ENCODE measurements around the gene EYA4. TPM values are rescaled to one million over a fixed set of nuclear protein-coding genes. Genes with fewer than 3 reads are reported as not detected.
"Not testable (repeated sequence)": the region's sequence is repeated elsewhere in the genome, so short reads cannot be mapped to it uniquely, and the experiment has no call there.

EYA4 gene
- total RNA-seq, 1 donor from 2014 or later, result 0.78 TPM

DNA sequence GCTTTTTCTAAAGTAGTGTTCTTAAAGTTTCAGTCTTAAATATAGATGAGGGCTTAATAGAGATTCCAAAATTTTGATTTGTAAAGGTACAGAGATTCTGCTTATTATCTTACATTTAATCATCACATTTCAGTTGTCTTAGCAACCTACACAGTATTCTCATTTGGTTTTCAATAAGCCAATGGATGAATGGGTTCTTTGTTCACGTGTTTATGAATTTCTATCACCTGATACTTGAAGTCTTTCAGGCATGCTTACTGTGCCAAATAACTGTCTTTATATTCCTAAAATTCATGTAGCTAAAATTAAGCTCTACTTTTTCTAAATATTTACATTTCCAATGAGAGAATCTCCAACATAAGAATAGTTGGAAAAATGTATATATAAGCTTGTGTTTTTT lies 152.7 kb downstream of the EYA4 start:
- TF ChIP-seq, protein P1, sequence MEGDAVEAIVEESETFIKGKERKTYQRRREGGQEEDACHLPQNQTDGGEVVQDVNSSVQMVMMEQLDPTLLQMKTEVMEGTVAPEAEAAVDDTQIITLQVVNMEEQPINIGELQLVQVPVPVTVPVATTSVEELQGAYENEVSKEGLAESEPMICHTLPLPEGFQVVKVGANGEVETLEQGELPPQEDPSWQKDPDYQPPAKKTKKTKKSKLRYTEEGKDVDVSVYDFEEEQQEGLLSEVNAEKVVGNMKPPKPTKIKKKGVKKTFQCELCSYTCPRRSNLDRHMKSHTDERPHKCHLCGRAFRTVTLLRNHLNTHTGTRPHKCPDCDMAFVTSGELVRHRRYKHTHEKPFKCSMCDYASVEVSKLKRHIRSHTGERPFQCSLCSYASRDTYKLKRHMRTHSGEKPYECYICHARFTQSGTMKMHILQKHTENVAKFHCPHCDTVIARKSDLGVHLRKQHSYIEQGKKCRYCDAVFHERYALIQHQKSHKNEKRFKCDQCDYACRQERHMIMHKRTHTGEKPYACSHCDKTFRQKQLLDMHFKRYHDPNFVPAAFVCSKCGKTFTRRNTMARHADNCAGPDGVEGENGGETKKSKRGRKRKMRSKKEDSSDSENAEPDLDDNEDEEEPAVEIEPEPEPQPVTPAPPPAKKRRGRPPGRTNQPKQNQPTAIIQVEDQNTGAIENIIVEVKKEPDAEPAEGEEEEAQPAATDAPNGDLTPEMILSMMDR (IDR thresholded peaks at IDR 0.05), result no peak
- Mint-ChIP-seq H3K4me1 (ENCODE audit: unreplicated experiment) (peaks cover 9% of the 10 kb centered on the region), H3K4me3 (ENCODE audit: unreplicated experiment) (no peak overlapping the region), H3K36me3 (ENCODE audit: unreplicated experiment) (no peaks in the 10 kb centered on the region), H3K27me3 (ENCODE audit: unreplicated experiment) (peaks cover 9% of the 10 kb centered on the region), H3K27ac (ENCODE audit: unreplicated experiment) (no peak overlapping the region), H3K9me3 (ENCODE audit: unreplicated experiment) (no peaks in the 10 kb centered on the region)
- DNase-seq (ENCODE audit: extremely low spot score, unreplicated experiment), result no peak

- peaks cover 9% of the 10 kb centered on the region for H3K27me3 Mint-ChIP-seq (ENCODE audit: unreplicated experiment)
- no peak overlapping the region for H3K4me3 Mint-ChIP-seq (ENCODE audit: unreplicated experiment)
- no peaks in the 10 kb centered on the region for H3K9me3 Mint-ChIP-seq (ENCODE audit: unreplicated experiment)
- H3K27ac Mint-ChIP-seq (ENCODE audit: unreplicated experiment), result no peak overlapping the region
- no peaks in the 10 kb centered on the region for H3K36me3 Mint-ChIP-seq (ENCODE audit: unreplicated experiment)
- TF ChIP-seq, protein P1 (IDR thresholded peaks at IDR 0.05), result no peak
- DNase-seq (ENCODE audit: extremely low spot score, unreplicated experiment), result no peak
- H3K4me1 Mint-ChIP-seq (ENCODE audit: unreplicated experiment), result peaks cover 16% of the 10 kb centered on the region
Observed at GRCh38 chr6:133394630-133395029, 153.5 kb downstream of the EYA4 start.

DNA sequence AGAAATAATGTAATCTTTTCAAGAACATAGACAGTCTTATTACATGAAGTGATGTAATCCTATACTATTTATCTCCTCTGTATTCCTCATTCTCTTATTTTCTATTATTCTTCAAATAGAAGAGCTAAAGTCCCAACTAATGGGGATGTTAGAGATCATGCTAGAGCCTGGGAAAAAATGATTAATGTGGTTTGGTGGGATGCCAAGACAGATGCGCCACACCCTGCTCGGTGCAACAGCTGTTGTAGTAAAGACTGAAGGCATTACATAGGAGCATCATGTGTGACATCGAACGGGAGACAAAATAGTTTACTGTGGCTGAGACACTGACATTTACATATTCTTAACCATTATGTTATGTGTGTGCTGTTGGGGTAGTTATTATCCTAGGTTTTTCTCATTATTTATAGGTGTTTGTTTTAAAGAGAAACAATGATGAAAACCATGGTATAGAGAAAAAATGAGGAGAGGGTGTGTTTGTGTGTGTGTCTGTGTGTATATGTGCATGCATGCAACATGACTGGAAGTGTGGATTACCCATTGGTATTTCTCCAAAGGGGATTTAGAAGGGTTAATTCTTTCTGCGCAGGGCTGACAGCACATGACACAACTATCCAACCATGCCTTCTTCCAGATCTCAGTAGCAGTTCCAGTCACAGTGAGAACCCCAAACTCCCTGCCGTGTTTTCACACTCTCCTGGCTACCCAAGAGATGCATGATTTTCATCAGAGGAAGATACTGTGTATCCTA lies 155.3 kb downstream of the EYA4 start:
- no peaks in the 10 kb centered on the region for H3K36me3 Mint-ChIP-seq (ENCODE audit: unreplicated experiment)

DNA sequence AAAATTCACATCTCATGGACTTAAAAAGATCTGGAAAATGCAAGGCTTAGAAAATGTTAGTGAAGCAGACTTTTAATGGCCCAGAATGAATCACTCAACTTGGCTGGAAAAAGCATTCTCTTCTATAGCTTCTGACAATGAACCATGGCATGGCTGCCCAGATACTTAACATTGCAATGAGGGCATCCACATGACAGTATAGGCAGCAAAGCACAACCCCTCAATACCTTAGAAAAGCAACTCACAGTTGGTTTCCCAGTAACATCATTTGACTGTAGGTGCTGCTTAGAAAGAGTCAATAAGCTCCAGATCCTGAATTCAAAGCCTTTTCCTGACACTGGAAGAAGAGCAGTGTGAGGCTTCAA lies 155.8 kb downstream of the EYA4 start:
- peaks cover 16% of the 10 kb centered on the region for H3K27me3 Mint-ChIP-seq (ENCODE audit: unreplicated experiment)
- no peak for DNase-seq (ENCODE audit: extremely low spot score, unreplicated experiment)
- H3K36me3 Mint-ChIP-seq (ENCODE audit: unreplicated experiment), result no peaks in the 10 kb centered on the region
- TF ChIP-seq, protein P1 (IDR thresholded peaks at IDR 0.05), result no peak
- no peak overlapping the region for H3K27ac Mint-ChIP-seq (ENCODE audit: unreplicated experiment)
- peaks cover 17% of the 10 kb centered on the region for H3K4me1 Mint-ChIP-seq (ENCODE audit: unreplicated experiment)
- H3K9me3 Mint-ChIP-seq (ENCODE audit: unreplicated experiment), result no peaks in the 10 kb centered on the region
- H3K4me3 Mint-ChIP-seq (ENCODE audit: unreplicated experiment), result no peak overlapping the region

More for the DNA sequence above, 155.3 kb downstream of the EYA4 start:
- no peak for DNase-seq (ENCODE audit: extremely low spot score, unreplicated experiment)
- H3K27ac Mint-ChIP-seq (ENCODE audit: unreplicated experiment), result no peak overlapping the region
- peaks cover 17% of the 10 kb centered on the region for H3K4me1 Mint-ChIP-seq (ENCODE audit: unreplicated experiment)
- no peak overlapping the region for H3K4me3 Mint-ChIP-seq (ENCODE audit: unreplicated experiment)
- TF ChIP-seq, protein P1 (IDR thresholded peaks at IDR 0.05), result no peak
- peaks cover 13% of the 10 kb centered on the region for H3K27me3 Mint-ChIP-seq (ENCODE audit: unreplicated experiment)
- H3K9me3 Mint-ChIP-seq (ENCODE audit: unreplicated experiment), result no peaks in the 10 kb centered on the region

DNA sequence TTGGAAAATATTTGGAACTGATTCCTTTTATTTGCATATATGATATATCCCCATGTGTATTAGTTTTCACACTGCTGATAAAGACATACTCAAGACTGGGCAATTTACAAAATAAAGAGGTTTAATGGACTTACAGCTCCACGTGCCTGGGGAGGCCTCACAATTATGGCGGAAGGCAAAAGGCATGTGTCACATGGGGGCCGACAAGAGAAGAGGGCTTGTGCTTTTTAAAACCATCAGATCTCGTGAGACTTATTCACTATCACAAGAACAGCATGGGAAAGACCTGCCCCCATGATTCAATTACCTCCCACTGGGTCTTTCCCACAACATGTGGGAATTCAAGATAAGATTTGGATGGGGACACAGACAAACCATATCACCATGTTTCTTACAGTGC lies 156.4 kb downstream of the EYA4 start:
- not testable (repeated sequence) for H3K36me3 Mint-ChIP-seq (ENCODE audit: unreplicated experiment); H3K4me3 Mint-ChIP-seq (ENCODE audit: unreplicated experiment); DNase-seq (ENCODE audit: extremely low spot score, unreplicated experiment); H3K27ac Mint-ChIP-seq (ENCODE audit: unreplicated experiment); H3K9me3 Mint-ChIP-seq (ENCODE audit: unreplicated experiment)
- Mint-ChIP-seq H3K4me1 (ENCODE audit: unreplicated experiment) (peaks cover 17% of the 10 kb centered on the region), H3K27me3 (ENCODE audit: unreplicated experiment) (peaks cover 19% of the 10 kb centered on the region)
